NCI-H2107 treated with DMSO at 0.1 percent for 48 hours (cell line): ENCODE measurements around the gene RNF166.
A peak's percentile ranks its signal among the peaks of the same experiment; 100 is the strongest.

Experiments
- DNase-seq: peaks from one replicate; lab custom pipeline; 2025; ENCODE audit not compliant: unreplicated experiment; lab: John Stamatoyannopoulos, UW

The RNF166 gene

DNA sequence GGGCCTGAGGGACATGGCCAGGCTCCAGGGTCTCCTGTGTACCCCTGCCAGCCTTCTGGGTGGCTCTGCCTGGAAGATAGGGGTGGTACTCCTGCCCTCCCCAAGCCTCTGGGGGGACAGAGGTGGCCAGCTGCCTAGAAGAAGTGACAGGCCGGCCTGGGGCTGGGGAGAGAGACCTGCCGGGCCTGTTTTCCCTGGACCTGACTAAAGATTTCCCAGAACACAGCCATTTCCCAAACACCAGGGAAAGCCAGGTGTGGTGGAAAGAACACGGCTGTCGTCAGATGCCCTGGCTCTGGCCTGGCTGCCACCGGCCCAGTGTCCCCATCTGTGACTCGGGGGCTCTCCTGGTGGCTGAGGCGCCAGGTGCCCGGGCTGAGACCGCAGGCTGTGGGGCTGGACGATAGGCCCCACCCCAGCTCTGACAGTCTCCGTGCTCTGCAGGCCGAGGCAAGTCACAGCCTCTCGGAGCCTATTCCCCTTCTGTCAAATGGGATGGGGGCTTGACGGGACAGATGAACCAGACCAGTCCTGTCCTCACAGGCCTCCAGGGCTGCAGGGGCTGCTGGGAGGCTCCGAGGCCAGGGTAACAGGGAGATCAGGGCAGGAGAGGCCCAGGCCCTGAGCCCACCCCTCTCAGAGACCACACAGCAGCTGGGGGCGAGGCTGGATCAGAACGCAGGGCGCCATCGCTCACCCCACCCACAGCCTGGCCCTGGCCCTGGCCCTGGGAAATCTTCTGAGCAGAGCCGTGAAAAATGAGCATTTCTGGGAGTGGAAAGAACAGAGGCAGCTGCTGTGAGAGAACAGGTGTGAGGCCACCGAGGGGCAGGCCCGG, 33.1 kb upstream of the RNF166 start:
- no peak for DNase-seq

DNA sequence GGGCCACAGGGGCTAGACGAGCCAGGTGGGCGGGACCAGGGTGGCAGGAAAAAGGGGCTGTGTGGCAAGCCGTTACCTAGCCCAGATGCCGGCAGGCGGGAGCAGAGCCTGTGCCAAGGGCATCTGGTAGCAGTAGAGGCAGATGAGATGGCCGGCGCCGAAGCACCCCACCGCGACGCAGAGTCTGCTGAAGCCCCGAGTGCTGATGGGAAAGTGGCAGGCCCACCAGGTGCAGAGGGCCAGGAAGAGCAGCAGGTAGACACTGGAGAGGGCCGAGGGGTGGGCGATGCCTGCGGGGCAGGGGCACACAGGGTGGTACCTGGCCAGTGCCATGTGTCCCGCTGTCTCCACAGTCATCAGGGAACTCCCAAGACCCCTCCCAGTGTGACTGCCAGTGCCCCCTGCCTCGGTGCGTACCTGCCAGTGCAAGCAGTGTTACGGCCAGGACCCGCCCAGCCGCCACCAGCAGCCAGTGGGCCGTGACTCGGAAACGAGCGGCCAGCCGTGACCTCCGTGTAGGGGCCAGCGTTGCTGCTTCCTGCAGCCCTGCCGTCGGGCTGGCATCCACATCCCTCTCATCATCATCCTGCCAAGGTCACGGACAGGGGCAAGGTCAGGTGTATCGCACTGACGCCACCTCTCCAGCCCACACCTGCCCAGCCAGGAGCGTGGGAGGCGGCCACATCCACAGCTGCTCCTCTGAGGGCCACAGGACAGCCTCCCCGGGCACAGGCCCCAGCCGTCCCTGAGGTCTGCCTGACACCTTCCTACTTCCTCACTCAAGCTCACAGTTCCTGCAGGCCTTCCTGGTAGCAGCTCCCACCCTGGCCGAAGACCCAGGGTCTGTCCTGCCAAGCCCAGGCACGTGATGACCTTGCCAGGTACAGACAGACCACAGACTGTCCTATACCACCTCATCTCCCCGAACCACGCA, 32.2 kb upstream of the RNF166 start:
- no peak for DNase-seq

DNA sequence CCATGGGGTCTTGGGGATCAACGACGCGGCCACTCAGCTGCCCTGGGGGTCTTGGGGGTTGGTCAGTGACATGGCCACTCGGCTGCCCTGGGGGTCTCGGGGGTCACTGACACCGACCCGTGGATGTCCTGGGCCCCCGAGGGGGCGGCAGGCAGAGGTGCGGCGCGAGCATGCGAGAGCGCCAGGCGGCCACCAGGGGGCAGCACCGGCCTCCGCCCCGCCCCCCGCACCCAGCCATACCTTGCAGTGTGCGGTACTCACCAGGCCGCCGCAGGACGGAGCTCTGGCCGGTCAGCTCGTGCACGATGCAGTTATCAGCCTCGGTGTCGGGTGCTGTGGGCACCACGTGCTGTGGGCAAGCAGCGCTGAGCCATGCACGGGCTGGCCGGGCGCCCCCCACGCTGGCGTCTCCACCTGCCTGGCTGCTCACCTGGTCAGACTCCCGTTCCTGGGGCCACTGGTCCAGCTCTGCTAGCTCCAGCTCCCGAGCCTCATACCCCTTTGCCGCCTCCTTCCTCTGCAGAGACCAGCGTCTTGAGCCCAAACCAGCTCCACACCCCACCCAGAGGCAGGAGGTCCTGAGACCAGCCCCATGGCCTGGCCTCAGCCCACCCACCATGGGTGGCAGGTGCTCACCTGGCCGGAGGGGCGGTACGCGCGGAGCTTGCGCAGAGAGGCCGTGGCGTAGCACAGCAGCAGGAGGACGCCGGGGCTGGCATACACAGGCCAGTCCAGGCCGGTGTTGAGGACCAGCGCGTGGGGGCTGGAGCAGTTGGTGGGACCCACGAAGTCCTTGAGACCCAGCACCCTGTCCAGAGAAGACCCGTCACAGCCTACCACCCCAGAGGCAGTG, 31.3 kb upstream of the RNF166 start:
- no peak for DNase-seq

DNA sequence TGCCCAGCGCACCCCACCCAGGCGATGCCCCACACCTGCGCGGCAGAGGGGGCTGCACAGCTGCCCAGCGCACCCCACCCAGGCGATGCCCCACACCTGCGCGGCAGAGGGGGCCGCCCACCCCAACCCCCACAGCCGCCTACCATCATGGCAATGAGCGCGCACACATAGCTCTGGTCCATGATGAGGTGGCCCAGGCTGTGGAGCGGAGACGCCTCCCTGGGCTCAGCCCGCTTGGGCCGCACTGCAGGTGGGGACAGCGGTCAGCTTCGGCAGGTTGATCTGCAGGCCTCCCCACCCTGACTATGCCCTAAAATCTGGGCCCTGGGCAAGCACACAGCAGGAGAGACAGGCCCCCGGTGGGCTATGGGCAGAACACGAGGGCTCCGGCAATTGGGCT, 30.3 kb upstream of the RNF166 start:
- no peak for DNase-seq

DNA sequence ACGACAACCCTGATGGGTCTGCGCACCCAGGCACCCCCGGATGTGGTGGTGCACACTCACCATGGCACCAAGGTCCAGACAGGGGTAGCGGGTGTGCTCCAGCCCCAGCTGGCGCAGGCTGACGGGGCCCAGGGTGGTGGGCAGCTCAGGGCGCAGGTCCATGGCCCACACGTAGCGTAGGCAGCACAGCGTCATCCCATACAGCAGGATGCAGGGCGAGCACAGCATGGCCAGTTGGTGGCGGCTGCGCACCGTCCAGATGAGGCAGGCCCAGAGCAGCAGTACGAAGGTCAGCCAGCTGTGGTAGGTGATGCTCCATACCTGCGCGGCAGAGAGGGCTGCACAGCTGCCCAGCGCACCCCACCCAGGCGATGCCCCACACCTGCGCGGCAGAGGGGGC, 29.9 kb upstream of the RNF166 start:
- DNase-seq = no peak

DNA sequence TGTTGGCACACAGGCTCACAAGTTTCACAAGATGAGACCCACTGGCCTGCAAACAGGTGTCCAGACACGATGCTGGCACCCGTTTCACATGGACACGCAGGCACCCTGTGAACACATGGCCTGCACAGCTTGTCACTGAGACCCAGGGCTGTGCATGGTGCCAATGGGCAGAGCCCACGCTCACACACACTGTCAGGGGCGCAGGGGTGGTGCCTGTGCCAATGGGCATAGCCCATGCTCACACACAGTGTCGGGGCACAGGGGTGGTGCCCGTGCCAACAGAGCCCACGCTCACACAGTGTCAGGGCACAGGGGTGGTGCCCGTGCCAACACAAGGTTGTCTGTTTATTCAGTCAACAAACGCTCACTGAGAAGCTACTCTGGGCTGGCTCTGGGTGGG, 29.4 kb upstream of the RNF166 start:
- DNase-seq = no peak

DNA sequence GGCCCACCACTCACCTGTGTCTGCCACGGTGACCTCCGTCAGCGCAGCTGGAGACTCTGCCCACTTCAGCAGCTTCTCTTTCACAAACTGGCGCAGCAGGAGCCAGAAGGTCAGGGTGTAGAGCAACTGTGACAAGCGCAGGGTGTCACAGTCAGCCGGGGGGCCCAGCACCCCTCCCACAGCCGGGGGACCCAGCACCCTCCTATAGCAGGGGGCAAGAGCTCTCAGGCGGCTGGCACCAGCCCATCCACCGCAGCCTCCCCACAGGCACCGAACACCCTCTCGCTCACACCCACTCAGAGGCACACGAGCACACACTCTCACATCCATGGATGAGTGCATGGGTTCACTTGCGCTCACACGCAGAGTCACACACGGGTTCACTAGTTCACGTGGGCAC, 28.9 kb upstream of the RNF166 start:
- DNase-seq = no peak

DNA sequence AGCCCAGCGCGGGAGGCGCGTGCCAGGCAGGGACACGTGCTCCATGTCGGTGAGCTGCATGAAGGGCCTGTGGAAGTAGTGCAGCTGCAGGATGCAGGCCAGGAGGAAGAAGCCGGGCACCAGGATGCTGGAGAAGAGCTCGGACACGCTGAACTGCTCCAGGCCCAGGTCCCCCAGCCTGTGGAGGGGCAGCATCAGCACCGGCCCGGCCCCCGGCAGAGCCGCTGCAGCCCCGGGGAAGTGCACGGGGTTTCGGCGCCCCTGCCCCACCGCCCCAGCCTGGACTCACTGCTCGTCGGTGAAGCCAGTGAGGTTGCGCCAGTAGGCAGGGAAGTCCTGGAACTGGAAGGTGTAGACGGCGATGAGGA, 28.1 kb upstream of the RNF166 start:
- no peak for DNase-seq

DNA sequence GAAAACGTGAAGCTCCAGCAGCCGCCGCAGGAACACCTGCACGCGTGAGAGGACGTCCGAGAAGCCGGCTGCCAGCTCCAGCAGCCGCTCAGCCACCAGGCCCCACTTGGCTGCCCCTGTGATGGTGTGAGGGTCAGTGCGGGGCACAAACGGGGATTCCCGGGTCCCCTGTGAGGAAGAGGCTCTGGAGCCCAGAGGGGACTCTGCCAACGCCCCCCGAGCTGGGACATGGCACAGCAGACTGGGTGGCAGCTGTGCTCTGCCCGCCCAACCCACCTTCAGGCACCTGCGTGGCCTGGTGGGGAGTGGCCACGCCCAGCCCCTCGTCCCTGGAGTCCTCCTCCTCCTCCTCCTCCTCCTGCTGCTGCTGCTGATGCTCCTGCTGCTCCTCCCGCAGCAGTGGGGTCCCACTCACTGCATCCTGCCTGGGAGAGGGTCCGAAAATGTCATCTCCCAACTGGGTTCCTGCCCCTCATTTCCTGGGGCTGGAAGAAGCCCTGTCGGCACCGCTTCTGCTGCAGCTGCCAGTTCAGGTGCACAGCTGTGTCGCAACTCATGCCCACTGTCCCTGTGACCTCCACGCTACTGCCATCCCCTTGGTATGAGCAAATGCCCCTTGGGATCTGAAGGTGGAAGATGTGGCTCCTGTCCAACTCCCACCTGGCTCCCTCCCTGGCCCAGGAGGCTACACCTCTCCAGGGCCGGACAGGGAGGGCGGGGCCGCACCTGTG, 27.6 kb upstream of the RNF166 start:
- no peak for DNase-seq

GRCh38 chr16:88732961-88733294, 26.7 kb upstream of the RNF166 start:
- no peak for DNase-seq

GRCh38 chr16:88732172-88732960, 26.2 kb upstream of the RNF166 start:
- no peak for DNase-seq

GRCh38 chr16:88731699-88732098, 25.5 kb upstream of the RNF166 start:
- no peak for DNase-seq

DNA sequence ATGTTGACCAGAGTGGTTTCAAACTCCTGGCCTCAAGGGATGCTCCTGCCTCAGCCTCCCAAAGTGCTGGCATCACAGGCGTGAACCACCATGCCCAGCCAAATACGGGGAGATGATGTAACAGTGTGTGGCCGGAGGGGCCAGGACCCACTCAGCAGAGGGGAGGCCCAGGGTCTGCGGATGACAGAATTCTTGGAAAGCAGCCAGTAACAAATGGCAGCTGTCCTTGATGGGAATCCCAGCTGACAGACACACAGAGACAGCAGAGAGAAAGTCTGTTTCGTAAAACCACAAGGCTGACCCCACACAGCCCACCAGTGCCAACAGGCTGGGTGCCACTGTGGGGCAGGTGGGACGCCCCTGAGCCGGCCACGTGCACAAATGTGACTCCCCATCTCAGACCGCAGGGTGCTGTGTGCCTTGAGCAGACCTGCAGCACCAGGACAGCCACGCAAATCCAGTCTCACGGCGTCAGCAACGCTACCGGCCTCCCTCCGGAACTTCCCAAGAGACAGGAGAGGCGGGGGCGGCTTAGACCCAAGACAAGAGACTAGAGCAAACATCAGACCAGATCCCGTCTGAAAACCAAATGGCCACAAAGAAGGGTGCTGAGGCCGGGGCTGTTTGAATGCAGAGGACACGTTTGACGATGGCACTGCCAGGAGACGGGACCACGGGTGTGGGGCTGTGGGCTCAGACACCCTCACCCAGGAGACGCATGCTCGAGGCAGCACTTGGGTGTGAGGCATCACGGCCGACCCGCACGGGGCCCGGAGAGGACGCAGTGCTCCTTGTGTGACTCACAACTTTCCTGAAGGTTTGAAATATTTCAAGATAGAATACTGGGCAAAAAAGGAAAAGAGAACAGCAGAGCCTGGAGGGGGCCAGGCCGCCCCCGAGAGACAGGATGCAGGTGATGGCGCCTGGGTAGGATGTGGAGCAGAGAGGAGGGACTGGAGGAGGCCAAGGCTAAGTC, 24.7 kb upstream of the RNF166 start:
- no peak for DNase-seq

DNA sequence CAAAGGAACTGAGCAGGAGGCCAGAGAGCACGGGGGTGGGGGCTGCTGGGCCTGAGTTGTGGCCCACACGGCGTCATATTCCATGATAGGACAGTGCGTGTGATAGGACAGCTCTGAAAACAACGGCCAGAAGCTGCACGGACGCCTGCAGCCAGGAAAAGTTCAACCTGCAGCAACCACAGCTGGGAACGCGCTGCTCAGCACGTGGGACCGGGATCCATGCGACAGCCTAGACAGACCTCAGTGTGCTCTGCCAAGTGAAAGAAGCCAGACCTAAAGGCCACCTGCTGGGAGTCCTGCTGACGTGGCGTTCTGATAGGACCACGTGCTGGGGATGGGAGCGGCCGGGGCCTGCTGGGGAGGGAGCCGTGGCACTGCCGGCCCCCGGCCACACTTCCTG, 21.7 kb upstream of the RNF166 start:
- DNase-seq = no peak

DNA sequence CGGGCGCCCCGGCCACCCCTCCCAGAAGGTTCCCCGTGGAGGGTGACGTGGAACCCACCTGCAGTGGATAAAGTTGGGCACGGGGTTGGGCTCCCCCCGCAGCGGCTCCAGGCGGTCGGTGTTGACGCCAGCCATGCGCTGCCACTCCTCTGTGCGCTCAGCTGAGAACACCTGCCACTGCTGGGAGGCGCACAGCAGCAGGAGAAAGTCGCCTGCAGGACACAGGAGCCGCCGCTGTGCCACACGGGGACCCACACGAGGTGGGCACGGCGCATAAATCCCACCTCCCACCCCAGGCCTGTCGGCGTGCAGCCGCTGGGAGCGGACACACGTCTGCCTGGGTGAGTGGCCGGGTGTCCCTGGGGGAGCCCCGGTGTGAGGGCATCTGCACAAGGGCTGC, 20.8 kb upstream of the RNF166 start:
- peak; percentile 15 for DNase-seq

GRCh38 chr16:88726408-88726749, 20.2 kb upstream of the RNF166 start:
- no peak for DNase-seq

DNA sequence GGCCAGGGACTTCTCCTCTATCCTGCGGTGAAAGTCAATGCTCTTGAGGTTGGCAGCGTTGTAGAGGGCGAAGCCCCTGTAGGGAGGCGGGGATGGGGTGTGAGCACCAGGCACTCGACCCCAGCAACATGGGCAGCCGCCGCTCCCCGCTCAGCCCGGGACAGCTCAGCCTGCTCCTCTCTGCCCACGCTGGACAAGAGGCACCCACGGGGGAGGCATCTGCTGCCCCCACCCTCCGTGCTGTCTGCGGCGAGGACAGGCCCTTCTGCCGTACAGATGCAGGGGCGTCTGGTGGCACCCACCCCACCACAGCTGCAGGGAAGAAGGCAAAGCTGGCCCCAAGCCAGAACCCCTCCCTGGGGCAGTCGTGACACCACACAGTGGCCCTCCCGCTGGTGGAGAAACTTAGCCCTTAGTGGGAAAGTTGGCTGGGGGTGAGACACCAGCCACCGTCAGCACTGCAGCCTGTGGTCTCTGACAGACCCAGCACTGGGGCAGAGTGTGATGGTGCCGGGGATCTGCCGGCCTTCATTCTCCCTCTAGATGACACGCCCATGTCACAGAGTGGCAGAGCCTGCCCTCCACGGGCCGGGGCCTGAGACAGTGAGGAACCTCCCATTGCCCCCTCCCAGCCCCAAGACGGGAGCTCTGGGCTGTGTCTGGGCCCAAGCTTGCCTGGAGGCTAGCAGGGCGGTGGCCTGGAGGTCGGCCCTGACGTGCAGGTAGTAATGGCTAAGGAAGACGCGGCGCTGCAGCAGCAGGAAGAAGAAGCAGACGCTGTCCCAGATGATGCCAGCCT, 19.6 kb upstream of the RNF166 start:
- no peak for DNase-seq
